DMS53 treated with DMSO at 0.1 percent for 48 hours (cell line): ENCODE measurements around the gene HCN4.
"Not testable (repeated sequence)": the region's sequence is repeated elsewhere in the genome, so short reads cannot be mapped to it uniquely, and the experiment has no call there.

Experiments
- DNase-seq: peaks from one replicate; lab custom pipeline; 2025; ENCODE audit not compliant: unreplicated experiment; lab: John Stamatoyannopoulos, UW

The HCN4 gene

DNA sequence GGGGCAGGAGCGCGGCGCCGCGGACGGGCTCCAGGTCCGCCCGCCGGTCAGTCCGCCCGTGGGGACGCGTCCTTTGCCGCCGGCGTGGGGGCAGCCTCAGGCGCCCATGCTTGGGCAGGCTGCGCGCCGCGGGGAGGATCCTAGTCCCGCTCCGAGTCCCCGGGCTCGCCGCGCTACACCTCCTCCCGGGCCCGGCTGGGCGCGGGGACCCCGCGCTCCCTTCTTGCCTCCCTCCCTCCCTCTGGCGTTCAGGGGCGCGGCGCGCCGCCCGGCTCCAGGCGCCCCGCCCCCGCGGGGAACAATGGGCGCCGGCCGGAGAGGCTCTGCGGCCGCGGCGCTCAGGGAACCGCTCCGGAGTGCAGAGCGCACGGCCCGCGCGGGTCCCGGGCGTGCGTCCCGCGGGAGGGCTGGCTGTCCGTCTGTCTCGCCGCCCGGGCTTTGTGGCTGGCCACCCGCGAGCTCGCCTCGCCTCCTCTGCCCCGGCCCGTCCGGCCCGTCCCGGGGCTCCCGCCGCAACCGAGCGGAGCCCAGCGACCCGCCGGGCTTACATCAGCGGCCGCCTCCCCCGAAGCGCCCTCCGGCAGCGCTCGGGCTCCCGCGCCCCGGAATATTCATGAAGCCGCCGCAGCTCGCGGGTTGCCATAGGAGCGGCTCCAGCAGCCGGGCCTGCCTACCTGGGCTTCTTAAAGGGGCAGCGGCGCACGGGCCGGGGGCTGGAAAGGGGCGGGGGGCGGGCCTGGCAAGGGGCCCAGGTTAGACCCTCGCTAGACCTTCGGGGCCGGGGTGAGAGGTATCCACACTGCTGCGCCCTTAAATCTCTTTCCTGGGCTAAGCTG, at the start of gene HCN4:
HCN4 (minus strand) TSS at position 658 of the 836 bp plus-strand sequence. CDS start 688 bp downstream, outside the sequence.
- no peak for DNase-seq

GRCh38 chr15:73414876-73415275, 46.1 kb upstream of the HCN4 start:
- DNase-seq: no peak

DNA sequence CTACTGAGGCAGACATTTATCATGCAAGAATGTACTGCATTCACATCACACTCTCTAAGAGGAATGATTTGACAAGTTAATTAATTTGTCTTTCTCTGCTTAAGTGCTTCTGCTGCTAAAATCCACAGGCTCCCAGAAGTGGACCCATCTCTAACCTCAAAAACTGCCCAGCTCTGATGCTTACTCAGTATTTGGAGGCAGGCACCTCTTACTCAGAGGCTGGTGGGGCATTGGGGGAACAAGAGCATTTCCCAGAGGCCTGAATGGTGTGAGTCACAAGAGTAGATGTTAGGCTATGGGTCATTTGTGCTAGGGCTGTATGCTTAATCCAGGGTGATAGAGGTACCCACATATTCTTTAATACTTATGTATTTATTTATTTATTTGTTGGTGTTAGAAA, 34.4 kb upstream of the HCN4 start:
- DNase-seq: no peak

GRCh38 chr15:73400222-73400621, 31.5 kb upstream of the HCN4 start:
- not testable (repeated sequence) for DNase-seq

GRCh38 chr15:73398861-73399260, 30.1 kb upstream of the HCN4 start:
- no peak for DNase-seq

GRCh38 chr15:73397461-73397860, 28.7 kb upstream of the HCN4 start:
- DNase-seq: no peak

DNA sequence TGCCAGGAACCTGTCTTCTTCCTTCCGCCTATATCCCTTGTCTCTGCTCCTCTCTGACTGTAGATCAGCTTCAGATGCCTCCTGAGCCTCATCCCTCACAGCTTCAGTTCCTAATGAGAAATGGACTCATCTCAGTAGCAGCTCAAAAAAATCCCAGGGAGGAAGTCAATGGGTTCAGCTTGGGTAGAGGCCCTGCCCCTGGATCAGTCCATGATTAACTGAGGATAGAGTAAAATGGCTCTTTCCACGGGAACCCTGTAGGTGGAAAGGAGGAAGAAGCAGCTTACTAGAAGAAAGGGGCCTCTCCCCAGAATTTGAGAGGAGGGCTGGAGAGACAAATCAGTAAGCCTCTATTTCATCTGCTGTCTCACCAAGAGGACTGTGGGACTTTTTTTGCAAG, 26.9 kb upstream of the HCN4 start:
- DNase-seq: no peak

- DNase-seq: no peak
Measured at GRCh38 chr15:73394782-73395181, 26.0 kb upstream of the HCN4 start.

- DNase-seq: no peak
Measured at GRCh38 chr15:73393336-73393735, 24.6 kb upstream of the HCN4 start.

GRCh38 chr15:73392025-73392424, 23.3 kb upstream of the HCN4 start:
- no peak for DNase-seq

DNA sequence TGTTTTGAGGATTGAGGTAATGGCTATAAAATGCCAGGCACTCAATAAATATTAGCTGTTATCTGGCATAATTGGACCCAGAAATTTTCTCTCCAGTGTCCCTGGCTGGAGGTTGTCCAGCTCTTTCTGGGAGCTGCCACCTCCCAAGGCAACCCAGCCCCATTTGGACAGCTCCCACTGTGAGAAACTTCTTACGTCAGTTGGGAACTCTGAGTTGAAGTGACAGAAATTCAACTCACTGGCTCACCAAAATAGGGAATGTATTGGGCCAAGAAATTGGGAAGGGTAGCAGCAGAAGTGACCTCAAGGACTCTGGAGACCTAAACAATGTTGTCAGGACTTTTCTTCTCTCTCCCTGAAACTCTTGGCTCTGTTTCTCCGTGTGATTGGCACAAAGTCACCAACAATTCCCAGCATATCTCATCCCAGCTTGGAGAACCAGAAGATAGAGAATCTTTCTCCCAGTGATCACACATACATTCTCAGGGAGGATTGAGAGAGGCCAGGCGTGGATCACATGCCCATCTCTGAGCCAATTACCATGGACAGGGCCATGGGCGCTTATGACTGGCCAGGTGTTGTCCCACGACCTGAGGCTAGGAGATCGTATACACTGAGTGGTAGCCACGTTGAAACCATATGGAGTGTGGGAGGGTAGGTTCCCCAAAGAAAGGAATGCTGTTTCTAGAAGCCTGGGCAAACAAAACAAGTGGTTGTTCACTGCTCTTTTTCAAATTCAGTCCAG, 22.5 kb upstream of the HCN4 start:
- no peak for DNase-seq

GRCh38 chr15:73389971-73390544, 21.3 kb upstream of the HCN4 start:
- DNase-seq: no peak

GRCh38 chr15:73389539-73389938, 20.8 kb upstream of the HCN4 start:
- no peak for DNase-seq

- DNase-seq: no peak
Measured at GRCh38 chr15:73388256-73388781, 19.6 kb upstream of the HCN4 start.

DNA sequence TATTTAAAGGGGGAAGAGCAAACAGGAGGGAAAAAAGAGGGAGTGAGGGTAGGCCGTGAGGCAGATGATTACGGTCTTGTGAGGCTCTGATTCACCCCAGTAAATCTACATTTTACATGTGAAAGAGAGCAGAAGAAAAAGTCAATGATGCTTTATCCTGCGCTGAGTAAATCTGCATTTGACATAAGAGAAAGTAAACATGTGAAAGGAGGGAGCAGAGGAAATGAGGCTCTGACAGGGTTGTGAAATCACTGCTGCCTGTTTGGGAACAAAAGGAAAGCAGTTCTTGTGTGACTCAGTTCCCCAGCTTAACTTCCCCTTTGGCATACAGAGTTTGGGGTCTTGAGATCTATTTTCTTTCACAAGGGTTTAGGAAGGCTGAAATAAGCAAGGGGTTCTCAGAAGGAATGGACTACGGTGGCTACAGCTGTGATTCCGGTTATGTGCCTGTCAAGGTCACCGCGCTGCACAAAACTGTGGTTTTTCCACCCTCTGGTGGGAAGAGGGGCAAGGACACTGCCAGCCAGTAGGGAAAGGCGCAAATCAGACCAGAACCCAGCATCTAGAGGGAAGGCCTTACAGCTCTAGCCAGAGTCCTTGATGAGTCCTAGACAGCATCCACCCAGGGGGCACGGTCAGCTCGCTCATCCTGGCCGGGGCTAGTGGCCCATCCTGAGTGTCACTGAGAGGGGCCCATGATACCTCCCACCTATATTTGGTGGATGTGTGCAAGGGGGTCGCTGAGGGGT, 18.9 kb upstream of the HCN4 start:
- no peak for DNase-seq

GRCh38 chr15:73386886-73387506, 18.2 kb upstream of the HCN4 start:
- DNase-seq: no peak

DNA sequence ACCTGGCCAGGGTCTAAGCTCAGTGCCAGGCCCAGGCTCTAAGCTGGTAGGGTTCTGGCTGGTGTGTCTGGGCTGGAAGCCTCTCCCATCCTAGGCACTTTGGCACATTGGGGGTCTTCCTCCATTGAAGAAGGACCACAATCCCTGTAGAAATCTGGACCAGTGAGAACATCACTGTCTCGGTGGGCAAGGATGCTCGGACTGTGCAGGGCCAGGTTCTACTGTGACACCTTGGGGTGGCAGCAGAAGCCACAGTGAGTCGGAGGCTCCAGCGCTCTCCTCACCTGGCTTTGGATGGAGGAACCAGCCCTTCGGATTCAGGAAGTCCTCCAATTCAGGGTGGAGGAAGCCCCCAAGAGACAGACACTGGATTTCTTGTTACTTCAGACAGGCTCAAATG, 17.5 kb upstream of the HCN4 start:
- no peak for DNase-seq

- no peak for DNase-seq
Measured at GRCh38 chr15:73385205-73385604, 16.4 kb upstream of the HCN4 start.

DNA sequence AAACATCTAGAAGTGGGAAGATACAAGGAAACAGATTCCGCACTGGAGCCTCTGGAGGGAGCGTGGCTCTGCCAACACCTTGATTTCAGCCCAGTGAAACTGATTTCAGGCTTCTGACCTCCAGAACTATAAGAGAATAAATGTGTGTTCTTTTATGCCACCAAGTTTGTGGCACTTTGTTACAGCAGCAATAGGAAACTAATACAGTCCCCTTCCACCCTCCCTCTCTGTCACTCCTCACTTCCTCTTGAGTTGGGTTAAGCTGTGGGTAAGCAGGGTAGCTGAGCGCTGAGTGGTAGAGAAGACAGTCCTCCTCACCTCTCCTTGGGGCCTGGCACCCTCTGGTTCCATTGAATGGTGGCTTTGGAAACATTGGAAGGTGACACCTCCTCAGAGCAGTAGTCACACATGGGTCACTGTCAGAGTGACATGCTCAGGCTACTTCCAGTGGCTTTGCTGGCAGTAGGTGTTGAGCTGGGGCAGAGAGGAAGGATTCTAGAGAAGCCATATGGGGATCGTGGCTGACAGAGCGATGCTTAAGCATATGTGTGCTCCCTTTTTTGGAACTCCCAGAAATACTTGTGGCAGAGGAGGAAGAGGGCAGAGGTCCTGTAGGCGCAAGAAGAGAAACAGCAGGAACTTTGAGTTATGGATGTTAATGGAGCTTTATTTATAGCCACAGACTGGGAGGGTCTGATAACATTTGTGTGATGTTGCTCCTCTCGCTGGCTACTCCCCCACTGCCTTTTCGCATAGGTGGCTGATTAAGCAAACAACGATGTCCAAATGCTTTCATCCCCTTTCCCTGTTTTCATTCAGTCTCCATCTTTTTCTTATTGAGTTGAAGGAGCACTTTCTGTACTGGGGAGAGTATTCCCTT, 14.8 kb upstream of the HCN4 start:
- no peak for DNase-seq

- no peak for DNase-seq
Measured at GRCh38 chr15:73382115-73382514, 13.4 kb upstream of the HCN4 start.
